ENCODE measurements around the gene SYT6.

SYT6 gene

DNA sequence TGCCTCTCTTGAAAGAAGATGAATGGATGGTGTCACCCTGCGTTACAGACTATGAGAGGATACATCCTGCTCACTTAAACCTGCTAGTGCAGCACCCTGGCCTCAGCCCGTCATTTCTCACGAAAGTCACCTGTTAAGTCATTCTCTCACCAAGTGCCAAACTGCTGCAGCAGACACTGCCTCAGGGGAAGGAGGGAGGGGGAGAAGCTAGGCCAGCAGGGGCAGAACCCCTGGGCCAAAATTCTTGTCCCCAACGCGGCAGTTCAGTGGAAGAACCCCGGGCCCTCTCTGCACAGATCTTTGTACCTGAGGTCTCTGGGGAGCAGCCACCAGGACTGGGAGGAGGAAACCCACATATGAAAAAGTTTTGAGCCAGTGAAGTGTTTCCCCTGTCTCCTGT lies 37.6 kb downstream of the SYT6 start:
- no peak for DNase-seq

DNA sequence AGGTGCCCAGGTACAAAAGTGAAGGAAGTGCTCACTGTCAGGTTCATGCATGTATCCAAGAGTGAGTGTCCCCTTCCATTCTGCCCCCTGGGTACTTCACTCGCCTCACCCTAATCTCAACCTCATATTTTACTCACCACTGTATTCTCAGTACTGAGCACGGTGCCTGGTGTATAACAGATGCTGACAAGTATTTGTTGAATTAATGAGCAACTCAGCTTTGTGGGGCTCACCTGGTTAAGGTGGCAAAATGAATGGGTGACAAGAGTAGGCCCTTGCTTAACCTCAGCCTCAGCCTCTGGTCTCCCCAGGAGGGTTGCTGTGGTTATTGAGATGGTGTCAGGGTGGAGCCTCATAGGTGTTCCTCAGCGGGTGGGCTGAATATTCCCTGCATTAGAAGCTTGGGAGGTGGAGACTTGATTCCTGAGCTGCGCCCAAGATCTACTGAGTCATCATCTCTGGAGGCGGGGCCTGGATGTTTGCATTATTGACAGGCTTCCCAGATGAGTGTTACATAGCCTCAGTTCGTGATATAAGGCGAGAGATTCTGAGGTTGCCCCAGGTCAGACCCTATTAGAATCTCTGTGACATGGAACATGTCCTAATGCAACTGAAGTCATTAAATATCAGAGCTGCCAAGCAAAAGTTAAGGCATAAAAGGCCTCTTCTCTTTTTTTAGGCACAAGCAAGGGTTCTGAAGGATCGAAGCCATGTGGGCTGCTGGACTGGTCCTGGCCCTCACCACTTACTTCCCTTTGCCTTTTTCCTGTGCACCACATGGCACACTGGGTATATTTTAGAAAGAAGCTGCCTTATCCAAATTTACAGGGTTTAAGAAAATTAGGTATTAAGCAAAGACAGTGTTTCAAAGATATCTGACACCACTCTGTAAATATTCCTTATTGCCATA lies 39.2 kb downstream of the SYT6 start:
- DNase-seq: no peak

DNA sequence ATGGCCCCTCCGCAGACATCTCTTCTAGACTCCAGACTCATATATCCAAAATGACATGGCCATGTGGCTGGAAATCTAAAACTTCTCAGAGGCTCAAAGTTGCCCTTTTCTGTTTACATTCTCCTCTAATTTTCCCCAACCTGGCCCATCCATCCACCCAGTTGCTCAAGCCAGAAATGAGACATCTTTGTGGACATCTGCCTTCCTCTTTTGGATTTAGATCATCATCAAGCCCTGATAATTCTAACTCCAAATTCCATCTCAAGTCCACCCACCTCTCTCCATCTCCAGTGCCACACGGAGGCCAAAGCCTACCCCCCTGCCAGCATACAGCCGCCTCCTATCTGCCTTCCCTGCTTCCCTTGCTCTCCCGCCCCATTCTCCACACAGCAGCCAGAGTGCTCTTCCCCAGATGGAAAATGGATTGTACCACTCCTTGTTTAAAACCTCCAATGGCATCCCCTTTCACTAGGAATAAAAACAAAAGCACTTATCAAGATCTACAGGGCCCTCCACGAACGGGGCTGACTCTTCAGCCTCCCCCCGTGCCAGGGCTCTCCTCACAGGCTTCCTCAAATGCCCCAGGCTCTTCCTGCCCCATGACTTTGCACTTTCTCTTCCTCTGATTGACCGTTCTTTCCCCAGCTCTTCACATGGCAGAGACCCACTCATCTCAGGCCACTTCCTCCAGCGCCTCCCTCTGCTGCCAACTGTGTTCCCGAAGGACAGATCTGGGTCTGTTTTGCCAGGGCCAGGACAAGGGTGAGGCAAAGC lies 40.1 kb downstream of the SYT6 start:
- no peak for DNase-seq

DNA sequence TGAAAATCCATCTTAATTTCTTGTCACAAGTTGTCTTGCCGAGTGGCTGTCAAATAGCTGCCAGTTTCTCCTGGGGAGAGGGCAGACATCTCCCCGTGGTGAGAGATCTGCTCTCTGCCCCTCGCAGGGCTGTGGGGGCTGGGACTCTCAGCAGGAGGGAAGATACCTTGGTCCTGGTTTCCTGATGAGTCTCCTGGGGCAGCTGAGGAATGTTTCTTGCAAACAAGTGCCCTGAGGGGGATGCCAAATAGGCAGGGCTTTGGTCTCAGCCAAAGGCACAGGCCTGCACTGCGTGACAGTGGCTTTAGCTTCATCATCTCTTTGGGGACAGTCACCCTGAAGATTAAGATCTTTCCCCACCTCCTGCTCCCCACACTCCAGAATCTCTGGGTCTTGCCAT lies 40.9 kb downstream of the SYT6 start:
- no peak for DNase-seq

DNA sequence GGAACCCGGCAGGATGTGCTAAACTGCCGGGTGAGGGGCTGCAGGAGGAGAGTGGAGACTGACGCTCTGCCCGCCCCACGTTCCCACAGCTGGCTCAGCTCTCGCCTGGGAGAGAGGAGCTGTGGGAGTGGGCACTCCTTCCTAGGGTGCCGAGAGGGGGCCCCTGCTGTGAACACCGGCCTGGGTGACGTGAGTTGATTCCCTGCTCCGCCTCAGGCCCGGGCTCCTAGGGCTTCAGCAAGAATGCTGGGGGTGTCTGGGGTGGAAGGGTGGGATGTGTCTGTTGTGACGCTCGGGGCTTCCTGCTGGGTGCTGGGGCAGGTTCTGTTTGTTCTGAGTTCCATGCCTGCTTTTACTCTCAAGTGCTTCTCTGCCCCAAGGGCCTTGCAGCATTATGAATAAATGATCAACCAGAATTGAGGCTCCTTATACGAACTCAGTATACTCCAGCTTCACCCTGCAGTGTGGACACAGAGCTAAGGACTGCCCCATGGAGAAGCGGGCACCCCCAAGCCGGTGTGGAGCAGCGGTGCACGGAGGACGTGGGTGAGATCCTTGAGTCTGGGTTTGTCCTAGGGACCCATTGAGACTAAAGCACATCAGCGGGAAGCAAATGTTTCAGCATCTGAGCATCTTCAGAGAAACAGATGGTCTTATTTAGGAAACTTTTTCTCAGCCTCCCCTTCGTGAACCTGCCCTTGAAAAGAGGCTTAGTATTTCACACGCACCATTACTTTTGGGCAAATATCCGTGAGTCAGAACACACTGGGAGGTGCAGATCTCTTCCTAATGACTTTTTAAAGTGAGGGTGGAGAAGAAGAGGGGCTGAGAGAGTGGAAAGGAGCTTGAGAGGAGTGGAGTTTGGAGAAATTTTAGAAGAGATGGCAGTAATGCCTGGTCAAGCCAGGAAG lies 41.7 kb downstream of the SYT6 start:
- DNase-seq: no peak

DNA sequence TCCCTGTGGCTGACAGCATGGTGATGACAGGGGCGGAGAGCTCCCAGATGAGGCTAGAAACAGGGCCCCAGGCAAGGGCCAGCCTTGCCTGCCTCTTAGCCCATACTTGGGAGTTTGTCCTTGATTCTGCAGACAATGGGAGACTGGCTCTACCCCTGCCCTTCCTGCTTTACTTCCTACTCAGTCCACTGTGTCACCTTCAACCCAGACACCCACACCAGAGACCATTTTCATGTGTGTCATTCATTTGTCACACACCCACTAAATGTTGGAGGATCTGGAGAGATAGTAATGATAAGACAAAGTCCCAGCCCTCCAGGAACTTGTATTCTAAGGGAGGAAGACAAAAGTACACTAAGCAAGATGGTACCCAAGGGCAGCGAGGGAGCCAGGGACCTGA lies 43.7 kb downstream of the SYT6 start:
- DNase-seq: no peak

DNA sequence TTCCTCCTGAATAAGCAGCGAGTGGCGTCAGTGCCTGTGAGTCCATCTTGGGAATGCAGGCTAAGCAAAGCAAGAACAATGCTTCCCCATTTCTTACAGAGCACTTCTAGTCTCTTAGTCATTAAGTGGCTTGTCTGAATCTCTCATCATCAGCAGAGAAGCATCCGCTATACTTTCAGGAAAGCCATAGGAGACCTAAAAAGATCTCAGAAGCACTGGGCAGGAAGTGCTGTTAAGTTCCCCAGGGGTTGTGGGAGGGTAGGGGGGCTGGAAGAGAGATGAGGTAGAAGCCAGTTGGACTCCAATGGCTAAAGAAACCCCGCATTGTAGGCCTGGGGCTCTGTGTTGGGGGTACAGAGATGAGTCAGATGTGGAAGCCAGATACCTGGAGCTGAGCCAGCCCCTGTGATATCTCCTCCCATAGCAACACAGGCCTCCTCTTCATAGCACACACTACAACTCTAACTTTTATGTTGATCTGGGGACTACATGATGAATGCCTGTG lies 44.9 kb downstream of the SYT6 start:
- no peak for DNase-seq

- DNase-seq: no peak
Measured at GRCh38 chr1:114107474-114108435, 45.9 kb downstream of the SYT6 start.

DNA sequence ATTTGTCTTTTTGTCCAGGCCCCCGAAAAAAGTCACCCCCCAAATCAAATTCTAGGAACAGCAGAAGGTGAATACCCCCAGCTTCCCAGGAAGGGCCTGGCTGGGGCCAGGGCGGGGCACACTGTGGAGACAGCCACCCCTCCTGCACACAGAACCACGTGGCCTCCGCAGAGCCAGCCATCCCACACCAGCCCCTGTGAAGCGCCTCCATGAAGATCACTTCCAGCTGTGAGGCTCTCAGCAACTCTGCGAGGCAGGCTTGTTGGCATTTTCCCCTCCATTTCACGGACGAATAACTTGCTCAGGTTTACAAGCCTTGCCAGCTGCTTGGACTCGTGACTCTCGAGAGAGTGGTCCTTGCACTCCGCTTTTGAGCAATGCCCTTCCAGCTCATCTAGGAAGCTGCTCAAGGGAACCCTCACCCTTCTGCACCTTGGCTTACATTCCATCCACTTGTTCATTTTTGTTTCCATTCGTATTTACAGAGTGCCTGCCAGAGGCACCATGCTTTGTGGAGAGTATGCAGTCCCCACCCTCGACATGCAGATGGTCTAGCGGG lies 48.2 kb downstream of the SYT6 start:
- DNase-seq: no peak

DNA sequence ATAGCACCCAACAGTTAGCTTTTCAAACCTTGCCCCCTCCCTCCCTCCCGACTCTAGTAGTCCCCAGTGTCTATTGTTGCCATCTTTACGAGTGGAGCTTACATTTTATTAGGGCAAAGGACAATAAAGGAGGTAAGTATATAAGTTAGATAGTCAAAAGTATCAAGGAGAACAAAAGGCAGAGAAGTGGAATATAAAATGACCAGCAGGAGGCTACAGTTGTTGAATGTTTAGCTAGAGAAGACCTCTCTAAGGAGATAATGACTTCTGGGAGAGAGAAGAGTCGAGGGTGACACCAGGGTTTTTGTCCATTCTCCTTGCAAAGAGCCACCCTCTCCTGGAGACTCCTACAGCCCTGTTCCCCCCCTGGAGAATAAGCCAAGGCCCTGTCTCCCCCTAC lies 48.7 kb downstream of the SYT6 start:
- DNase-seq: no peak

DNA sequence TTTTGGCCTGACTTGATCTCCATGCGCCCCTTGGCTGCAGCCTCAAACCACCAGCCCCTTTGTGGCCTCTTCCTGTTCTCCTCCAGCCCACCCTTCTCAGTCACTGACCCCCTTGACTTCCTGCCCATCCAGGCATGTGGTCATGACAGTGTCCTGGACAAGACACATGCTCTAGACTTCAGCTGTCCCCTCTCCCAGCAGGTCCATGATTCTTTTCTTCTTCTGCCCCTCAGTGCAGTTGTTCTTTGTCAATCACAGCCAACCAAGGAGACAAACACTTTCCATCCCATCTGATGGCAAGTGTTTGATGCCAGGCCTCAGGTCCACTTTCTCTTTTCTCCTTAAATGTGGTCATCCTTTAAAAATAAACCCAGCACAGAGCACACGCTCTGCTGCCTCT lies 49.7 kb downstream of the SYT6 start:
- DNase-seq: no peak

- DNase-seq: no peak
Measured at GRCh38 chr1:114102136-114102535, 51.5 kb downstream of the SYT6 start.

GRCh38 chr1:114100148-114100547 lies 53.5 kb downstream of the SYT6 start:
- no peak for DNase-seq

DNA sequence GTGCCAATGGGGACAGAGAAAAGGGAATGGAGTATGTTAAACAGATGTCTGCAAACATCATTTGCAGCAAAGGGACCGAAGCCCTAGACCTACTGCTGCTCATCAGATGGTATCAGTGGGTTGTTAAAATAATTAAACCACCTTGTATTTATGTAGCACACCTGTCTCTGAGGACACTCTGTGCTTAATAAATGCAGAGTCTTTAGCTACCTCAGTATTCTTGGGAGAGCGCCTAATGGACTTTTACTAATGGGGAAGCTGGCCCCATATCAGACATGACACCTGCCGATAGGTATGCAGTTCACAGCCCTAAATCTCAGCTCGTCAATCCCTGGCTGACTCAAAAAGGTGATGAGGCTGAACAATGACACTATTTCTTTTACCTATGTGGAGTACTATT lies 54.4 kb downstream of the SYT6 start:
- no peak for DNase-seq

- no peak for DNase-seq
Measured at GRCh38 chr1:114097109-114097508, 56.6 kb downstream of the SYT6 start.

- no peak for DNase-seq
Measured at GRCh38 chr1:114094675-114095074, 59.0 kb downstream of the SYT6 start.

DNA sequence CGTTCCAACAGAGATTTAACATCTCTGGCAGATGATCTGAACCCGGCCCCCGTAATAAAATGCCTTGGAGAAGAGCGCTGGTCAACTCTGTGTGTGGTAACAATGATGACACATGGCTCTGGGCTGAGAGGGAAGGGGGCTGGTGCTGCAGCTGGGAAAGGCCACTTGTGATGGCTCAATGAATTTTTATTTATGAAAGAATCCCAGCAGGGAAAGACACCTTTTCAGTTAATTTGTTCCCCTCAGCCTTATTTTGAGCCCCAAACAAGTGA lies 59.4 kb downstream of the SYT6 start:
- no peak for DNase-seq

DNA sequence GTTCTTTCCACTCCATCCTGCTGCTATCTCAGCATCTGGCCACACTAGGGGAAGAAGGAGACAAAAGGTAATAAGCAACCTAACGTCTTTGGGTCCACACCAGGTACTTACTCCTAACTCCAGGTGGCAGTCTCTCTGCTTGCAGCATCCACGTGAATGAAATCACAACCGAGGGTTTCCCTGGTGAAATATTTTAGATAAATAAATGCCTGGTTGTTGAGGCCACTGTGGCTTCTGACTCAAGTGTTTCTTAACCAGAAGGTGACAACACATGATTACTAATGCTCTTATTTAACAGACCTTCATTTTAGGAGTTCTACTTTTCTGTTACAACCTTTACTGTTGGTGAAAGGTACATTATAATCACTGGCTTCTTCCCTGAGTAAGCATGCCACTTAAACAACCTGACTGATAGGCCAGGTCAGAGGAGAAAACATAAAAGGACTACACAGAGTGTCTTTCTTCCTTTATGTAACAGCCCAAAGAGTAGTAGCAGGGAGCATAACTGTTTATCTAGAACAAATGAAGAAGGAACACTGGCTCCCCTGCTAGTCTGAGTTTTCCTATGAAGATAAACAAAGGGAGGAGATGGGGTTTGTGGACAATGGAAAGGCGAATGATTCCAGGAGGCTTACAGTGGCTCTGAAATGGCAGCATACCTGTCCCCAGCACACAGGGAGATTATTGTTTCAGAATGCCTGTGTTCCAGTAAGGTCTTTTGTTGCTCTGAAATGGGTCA lies 59.9 kb downstream of the SYT6 start:
- no peak for DNase-seq

GRCh38 chr1:114092186-114093062 lies 61.2 kb downstream of the SYT6 start:
- DNase-seq: no peak

DNA sequence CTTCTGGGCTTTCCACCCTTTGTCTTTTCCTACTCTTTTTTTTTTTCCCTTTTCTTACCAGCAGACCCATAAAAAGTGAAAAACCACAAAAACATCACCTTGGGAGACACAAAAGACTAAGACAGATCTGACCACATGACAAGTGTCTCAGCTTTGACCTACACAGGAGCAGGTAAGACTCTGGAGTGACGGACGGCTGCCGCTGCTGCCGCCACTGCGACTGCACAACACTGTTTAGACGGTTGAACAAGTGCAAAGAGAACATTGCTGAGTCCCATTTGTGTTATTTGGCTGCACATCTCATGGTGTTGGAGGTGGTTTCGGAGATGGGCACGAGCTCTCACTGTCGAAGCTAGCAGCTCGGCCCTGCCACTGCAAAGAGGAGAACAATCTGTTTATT lies 62.0 kb downstream of the SYT6 start:
- no peak for DNase-seq

All from NCI-H1930 (cell line).